Measurements from ENCODE around the gene ARL11.

DNA sequence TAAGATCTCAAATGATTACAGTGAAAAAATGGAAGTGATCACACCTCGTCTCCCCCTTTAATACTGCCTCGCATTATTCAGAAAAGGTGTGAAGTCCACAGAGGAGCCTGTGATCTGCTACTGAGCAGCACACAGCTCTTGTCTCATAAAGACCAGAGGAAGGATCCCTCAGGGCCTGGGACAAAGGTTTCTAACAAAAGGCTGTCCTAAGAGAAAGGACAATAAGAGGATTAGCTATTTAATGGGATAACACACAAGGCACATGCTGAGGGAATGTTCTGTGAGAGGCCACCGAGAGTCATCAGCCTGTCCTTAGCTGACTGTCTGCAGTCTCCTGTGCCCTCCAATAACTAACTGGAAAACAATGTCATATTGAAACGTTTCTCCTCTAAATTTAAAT lies 36.3 kb downstream of the ARL11 start:
- TF ChIP-seq, protein P1, sequence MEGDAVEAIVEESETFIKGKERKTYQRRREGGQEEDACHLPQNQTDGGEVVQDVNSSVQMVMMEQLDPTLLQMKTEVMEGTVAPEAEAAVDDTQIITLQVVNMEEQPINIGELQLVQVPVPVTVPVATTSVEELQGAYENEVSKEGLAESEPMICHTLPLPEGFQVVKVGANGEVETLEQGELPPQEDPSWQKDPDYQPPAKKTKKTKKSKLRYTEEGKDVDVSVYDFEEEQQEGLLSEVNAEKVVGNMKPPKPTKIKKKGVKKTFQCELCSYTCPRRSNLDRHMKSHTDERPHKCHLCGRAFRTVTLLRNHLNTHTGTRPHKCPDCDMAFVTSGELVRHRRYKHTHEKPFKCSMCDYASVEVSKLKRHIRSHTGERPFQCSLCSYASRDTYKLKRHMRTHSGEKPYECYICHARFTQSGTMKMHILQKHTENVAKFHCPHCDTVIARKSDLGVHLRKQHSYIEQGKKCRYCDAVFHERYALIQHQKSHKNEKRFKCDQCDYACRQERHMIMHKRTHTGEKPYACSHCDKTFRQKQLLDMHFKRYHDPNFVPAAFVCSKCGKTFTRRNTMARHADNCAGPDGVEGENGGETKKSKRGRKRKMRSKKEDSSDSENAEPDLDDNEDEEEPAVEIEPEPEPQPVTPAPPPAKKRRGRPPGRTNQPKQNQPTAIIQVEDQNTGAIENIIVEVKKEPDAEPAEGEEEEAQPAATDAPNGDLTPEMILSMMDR (IDR thresholded peaks at IDR 0.05) = no peak
- TF ChIP-seq POLR2A (IDR thresholded peaks at IDR 0.05) = no peak
- TF ChIP-seq EP300 (IDR thresholded peaks at IDR 0.05) = no peak
